ENCODE measurements around the gene DENND1C. TPM values are rescaled to one million over a fixed set of nuclear protein-coding genes. Genes with fewer than 3 reads are reported as not detected.

The DENND1C gene
- total RNA-seq, 1 donor from 2014 or later, result 67.6 TPM

GRCh38 chr19:6465006-6465405, 16.6 kb downstream of the DENND1C start:
- no peak overlapping the region for H3K27ac Mint-ChIP-seq
- intact Hi-C loops (cut with micrococcal nuclease), result no loop called here
- peaks cover 5% of the 10 kb centered on the region for H3K4me1 Mint-ChIP-seq
- no peak for DNase-seq
- no peaks in the 10 kb centered on the region for H3K9me3 Mint-ChIP-seq
- H3K27me3 Mint-ChIP-seq, result no peaks in the 10 kb centered on the region
- peaks cover 17% of the 10 kb centered on the region for H3K36me3 Mint-ChIP-seq (ENCODE audit: low read depth)
- no peak overlapping the region for H3K4me3 Mint-ChIP-seq

- Mint-ChIP-seq H3K27me3 (no peaks in the 10 kb centered on the region), H3K27ac (no peak within 1 kb of the TSS), H3K9me3 (no peaks in the 10 kb centered on the region), H3K36me3 (ENCODE audit: low read depth) (peaks cover 12% of the 10 kb centered on the region), H3K4me1 (peaks cover 6% of the 10 kb centered on the region), H3K4me3 (peak within 1 kb of the TSS; percentile 12)
- peak; percentile 72 for DNase-seq
- intact Hi-C loops (cut with micrococcal nuclease), result no loop called here
These were observed 17.3 kb downstream of the DENND1C start, which contains the start of gene CRB3 for GRCh38 chr19:6464070-6464873. Gene CRB3 (plus strand): TSS chr19:6464271. CDS start chr19:6464702, 431 bp downstream.

- peaks cover 2% of the 10 kb centered on the region for H3K9me3 Mint-ChIP-seq
- intact Hi-C loops (cut with micrococcal nuclease), result loop anchor here (1.0 to 2.0 kb wide), 6 partner anchors 21 to 403 kb away; partner anchors contain the start of genes DENND1C and GTF2F1
- no peaks in the 10 kb centered on the region for H3K27me3 Mint-ChIP-seq
- H3K27ac Mint-ChIP-seq, result peak overlapping the region; percentile 84
- peaks cover 20% of the 10 kb centered on the region for H3K36me3 Mint-ChIP-seq (ENCODE audit: low read depth)
- H3K4me3 Mint-ChIP-seq, result peak overlapping the region; percentile 93
- H3K4me1 Mint-ChIP-seq, result peaks cover 17% of the 10 kb centered on the region
- DNase-seq, result peak; percentile 99
These were observed 21.3 kb downstream of the DENND1C start for GRCh38 chr19:6460099-6460884.

DNA sequence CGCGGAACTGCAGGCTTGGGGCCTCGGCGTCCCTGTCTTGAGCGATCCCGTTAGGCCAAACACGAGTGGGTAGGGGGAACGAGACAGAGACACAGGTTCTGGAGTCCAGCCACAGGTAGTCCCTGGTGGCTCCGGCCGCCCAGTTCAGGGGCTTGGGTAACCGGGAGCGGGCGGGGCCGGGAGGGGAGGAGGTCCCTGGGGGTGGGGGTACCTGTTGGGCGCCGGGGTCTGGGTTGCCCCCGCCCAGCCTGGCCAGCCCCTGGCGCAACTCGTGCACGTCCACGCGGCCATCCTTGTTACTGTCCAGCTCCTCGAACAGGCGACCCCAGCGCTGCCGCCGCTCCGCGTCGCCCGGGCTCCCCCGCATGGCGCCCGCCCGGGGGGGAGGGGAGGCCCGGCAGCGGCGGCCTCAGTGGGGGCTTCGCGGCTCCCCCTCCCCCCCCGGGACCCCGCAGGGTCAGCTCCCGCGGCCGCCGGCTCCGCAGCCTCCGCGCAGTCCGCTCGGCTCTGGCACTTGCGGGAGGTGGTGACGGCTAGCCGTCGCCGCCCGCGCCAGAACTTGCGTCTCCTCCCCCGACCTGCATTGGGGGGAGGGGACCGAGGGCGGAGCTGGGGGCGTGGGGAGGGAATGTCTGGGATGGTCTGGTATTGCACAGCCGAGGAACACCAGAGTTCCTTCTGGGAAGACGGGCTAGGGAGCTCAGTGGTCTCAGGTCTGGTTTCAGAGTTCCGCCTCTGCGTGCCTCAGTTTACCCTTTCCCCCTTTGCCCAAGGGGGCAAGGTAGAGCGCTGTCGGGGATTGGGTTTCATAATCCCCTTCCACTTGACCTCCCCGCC, 22.1 kb downstream of the DENND1C start, which contains the start of gene SLC25A23:
SLC25A23 (minus strand) TSS at position 531 of the 837 bp plus-strand sequence; CDS start at position 367, 164 bp downstream.
- Mint-ChIP-seq H3K9me3 (peaks cover 7% of the 10 kb centered on the region), H3K27ac (peak within 1 kb of the TSS; percentile 84), H3K27me3 (no peaks in the 10 kb centered on the region), H3K4me3 (peak within 1 kb of the TSS; percentile 93), H3K36me3 (ENCODE audit: low read depth) (peaks cover 28% of the 10 kb centered on the region), H3K4me1 (peaks cover 13% of the 10 kb centered on the region)
- intact Hi-C loops (cut with micrococcal nuclease), result loop anchor here (1.0 to 2.0 kb wide), 6 partner anchors 22 to 404 kb away; partner anchors contain the start of genes DENND1C and GTF2F1
- peak; percentile 91 for DNase-seq

GRCh38 chr19:6458695-6459261, 22.8 kb downstream of the DENND1C start:
- Mint-ChIP-seq H3K27ac (peak overlapping the region; percentile 84), H3K9me3 (peaks cover 7% of the 10 kb centered on the region)

DNA sequence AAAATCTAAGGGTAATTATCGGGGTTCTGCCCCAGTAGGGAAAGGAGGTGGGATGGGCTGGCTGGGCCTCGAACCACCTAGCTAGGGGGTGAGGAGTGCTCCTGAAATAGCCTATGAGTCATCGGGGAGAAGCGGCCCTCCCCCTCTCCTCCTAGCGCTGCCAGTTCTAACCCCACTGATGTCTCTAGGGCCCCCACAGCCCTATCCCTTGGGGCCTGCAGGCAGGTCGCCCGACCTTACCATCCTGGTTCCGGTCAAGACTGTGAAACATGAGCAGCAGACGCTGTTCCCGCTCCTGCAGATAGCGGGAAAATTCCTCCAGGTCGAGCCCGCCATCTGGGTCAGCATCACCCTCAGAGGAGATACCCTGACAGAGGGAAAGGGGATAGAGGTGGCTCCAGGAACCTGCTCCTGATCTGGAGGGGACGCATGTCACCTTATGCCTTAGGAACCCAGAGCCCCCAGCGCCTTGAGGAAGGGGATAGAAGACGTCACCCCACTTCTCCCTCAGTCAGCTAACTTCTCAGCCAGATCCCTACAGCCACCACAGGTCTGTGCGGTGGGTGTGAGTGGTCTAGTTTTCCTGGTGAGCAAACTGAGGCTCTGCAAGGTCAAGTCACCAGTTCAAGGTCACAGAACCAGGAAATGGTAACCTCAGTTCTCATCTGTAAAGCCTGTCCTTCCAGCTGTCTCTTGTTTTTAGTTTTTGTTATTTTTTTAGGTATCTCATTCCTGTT, 23.5 kb downstream of the DENND1C start:
- Mint-ChIP-seq H3K4me1 (peaks cover 13% of the 10 kb centered on the region), H3K36me3 (ENCODE audit: low read depth) (peaks cover 40% of the 10 kb centered on the region), H3K9me3 (peaks cover 11% of the 10 kb centered on the region), H3K4me3 (peak overlapping the region; percentile 93), H3K27me3 (no peaks in the 10 kb centered on the region), H3K27ac (peak overlapping the region; percentile 84)
- DNase-seq, result no peak
- intact Hi-C loops (cut with micrococcal nuclease), result no loop called here

More at GRCh38 chr19:6458695-6459261, 22.8 kb downstream of the DENND1C start:
- intact Hi-C loops (cut with micrococcal nuclease), result no loop called here
- peak overlapping the region; percentile 93 for H3K4me3 Mint-ChIP-seq
- DNase-seq, result no peak
- H3K27me3 Mint-ChIP-seq, result no peaks in the 10 kb centered on the region
- peaks cover 13% of the 10 kb centered on the region for H3K4me1 Mint-ChIP-seq
- H3K36me3 Mint-ChIP-seq (ENCODE audit: low read depth), result peaks cover 35% of the 10 kb centered on the region

DNA sequence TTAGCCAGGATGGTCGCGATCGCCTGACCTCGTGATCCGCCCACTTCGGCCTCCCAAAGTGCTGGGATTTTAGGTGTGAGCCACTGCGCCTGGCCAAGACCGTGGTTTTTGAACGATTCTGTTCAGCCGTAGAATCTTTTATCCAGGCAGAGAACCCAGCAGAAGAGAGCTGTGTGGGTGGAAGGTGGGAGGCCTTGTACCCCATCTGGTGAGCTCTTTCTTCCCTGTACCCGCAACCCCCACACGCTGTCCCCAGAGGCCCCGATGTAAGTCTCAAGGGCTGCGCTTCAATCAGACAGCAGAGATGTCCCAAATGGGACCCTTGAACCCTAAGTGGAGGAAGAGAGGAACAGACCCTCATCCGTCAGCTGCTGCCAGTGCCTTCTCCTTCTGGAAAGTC, 25.7 kb downstream of the DENND1C start:
- no peak overlapping the region for H3K4me3 Mint-ChIP-seq

GRCh38 chr19:6453951-6454565, 27.5 kb downstream of the DENND1C start:
- H3K27me3 Mint-ChIP-seq, result no peaks in the 10 kb centered on the region
- intact Hi-C loops (cut with micrococcal nuclease), result no loop called here
- peaks cover 55% of the 10 kb centered on the region for H3K36me3 Mint-ChIP-seq (ENCODE audit: low read depth)
- DNase-seq, result no peak
- H3K27ac Mint-ChIP-seq, result no peak overlapping the region
- no peak overlapping the region for H3K4me3 Mint-ChIP-seq
- H3K9me3 Mint-ChIP-seq, result peaks cover 11% of the 10 kb centered on the region
- H3K4me1 Mint-ChIP-seq, result peaks cover 13% of the 10 kb centered on the region

More for the DNA sequence above, 25.7 kb downstream of the DENND1C start:
- Mint-ChIP-seq H3K36me3 (ENCODE audit: low read depth) (peaks cover 52% of the 10 kb centered on the region), H3K27ac (no peak overlapping the region), H3K27me3 (no peaks in the 10 kb centered on the region), H3K9me3 (peaks cover 11% of the 10 kb centered on the region), H3K4me1 (peaks cover 13% of the 10 kb centered on the region)
- no peak for DNase-seq
- intact Hi-C loops (cut with micrococcal nuclease), result no loop called here

GRCh38 chr19:6452899-6453298, 28.7 kb downstream of the DENND1C start:
- Mint-ChIP-seq H3K9me3 (peaks cover 11% of the 10 kb centered on the region), H3K27ac (no peak overlapping the region), H3K36me3 (ENCODE audit: low read depth) (peaks cover 55% of the 10 kb centered on the region), H3K27me3 (no peaks in the 10 kb centered on the region), H3K4me3 (no peak overlapping the region), H3K4me1 (peaks cover 2% of the 10 kb centered on the region)
- no peak for DNase-seq
- intact Hi-C loops (cut with micrococcal nuclease), result no loop called here

DNA sequence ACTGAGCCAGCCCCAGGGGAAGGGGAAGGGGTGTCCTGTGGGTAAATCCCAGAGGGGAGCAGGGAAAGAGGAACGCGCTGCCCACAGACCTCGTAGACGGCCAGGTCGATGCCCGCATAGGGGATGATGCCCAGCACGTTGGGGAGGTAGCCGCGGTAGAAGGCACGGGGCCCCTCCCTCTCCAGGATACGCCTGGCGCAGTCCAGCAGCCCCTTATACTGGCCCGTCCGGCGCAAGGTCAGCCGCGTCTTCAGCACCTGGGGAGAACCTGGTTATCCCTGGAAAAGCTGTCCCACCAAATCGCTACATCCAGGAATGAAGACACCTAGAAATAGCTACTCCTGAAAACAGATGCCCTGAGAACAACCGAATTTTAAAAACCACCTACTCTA, 29.4 kb downstream of the DENND1C start:
- H3K27me3 Mint-ChIP-seq, result no peaks in the 10 kb centered on the region
- peaks cover 50% of the 10 kb centered on the region for H3K36me3 Mint-ChIP-seq (ENCODE audit: low read depth)

GRCh38 chr19:6451583-6452222, 29.9 kb downstream of the DENND1C start:
- intact Hi-C loops (cut with micrococcal nuclease), result no loop called here
- Mint-ChIP-seq H3K9me3 (peaks cover 11% of the 10 kb centered on the region), H3K4me3 (no peak overlapping the region), H3K27me3 (no peaks in the 10 kb centered on the region), H3K36me3 (ENCODE audit: low read depth) (peaks cover 48% of the 10 kb centered on the region), H3K27ac (no peak overlapping the region), H3K4me1 (peaks cover 2% of the 10 kb centered on the region)
- DNase-seq, result no peak

More for the DNA sequence above, 29.4 kb downstream of the DENND1C start:
- Mint-ChIP-seq H3K4me3 (no peak overlapping the region), H3K4me1 (peaks cover 2% of the 10 kb centered on the region), H3K9me3 (peaks cover 11% of the 10 kb centered on the region), H3K27ac (no peak overlapping the region)
- intact Hi-C loops (cut with micrococcal nuclease), result no loop called here
- DNase-seq, result no peak

DNA sequence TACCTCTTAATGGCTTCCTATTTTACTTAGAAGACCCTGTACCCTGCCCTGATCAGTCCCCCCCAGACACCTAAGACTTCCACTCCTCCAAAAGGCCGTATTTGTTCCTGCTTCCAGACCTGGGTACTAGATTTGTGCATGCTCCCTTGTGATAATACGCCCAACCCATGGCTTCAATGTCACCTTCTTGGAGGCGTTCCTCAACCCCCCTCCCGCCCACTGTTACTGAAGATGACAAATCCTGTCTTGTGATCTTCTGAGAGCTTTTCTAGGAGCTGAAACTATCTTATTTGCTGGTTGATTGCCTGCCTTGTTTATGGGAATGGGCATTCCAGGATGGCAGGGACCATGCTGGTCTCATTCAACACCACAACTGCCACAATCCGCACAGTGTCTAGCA, 31.4 kb downstream of the DENND1C start:
- intact Hi-C loops (cut with micrococcal nuclease), result no loop called here
- Mint-ChIP-seq H3K4me1 (peaks cover 2% of the 10 kb centered on the region), H3K27me3 (no peaks in the 10 kb centered on the region), H3K27ac (no peak overlapping the region), H3K9me3 (peaks cover 8% of the 10 kb centered on the region), H3K4me3 (no peak overlapping the region), H3K36me3 (ENCODE audit: low read depth) (peaks cover 36% of the 10 kb centered on the region)
- no peak for DNase-seq

Data from activated CD4-positive, alpha-beta T cell treated with anti-CD3 and anti-CD28 coated beads, Interleukin-2, amount 10 ng/mL, durations not matched to agents 24 days and 14 days (primary cell).